HG02885 (cell line): ENCODE data around the gene KRTAP10-5.
"Not testable (repeated sequence)": the region's sequence is repeated elsewhere in the genome, so short reads cannot be mapped to it uniquely, and the experiment has no call there.

Experiments used
- ATAC-seq: cut with Tn5 transposase; IDR thresholded peaks from one replicate; pipeline ENCODE4 v1.9.1; 2021; ENCODE audit warnings: mild to moderate bottlenecking; ENCODE audit not compliant: unreplicated experiment, poor library complexity

KRTAP10-5 gene

GRCh38 chr21:44573630-44574456 lies 6.6 kb downstream of the KRTAP10-5 start, which contains the start of gene KRTAP10-4:
KRTAP10-4 (plus strand) TSS chr21:44573729; CDS start chr21:44573759, 30 bp downstream.
- ATAC-seq, result not testable (repeated sequence)

GRCh38 chr21:44572959-44573583 lies 7.3 kb downstream of the KRTAP10-5 start:
- no peak for ATAC-seq

GRCh38 chr21:44571844-44572782 lies 8.3 kb downstream of the KRTAP10-5 start:
- no peak for ATAC-seq

- ATAC-seq, result no peak
Observed at GRCh38 chr21:44571296-44571695, 9.1 kb downstream of the KRTAP10-5 start.

- ATAC-seq, result no peak
Observed at GRCh38 chr21:44569861-44570517, 10.4 kb downstream of the KRTAP10-5 start.

- no peak for ATAC-seq
Observed at GRCh38 chr21:44568667-44569556, 11.5 kb downstream of the KRTAP10-5 start.

- ATAC-seq, result no peak
Observed at GRCh38 chr21:44568261-44568660, 12.1 kb downstream of the KRTAP10-5 start.

GRCh38 chr21:44567481-44568171 lies 12.8 kb downstream of the KRTAP10-5 start:
- ATAC-seq, result no peak

GRCh38 chr21:44566403-44566802 lies 14.0 kb downstream of the KRTAP10-5 start:
- no peak for ATAC-seq

GRCh38 chr21:44564886-44565598 lies 15.4 kb downstream of the KRTAP10-5 start:
- no peak for ATAC-seq

GRCh38 chr21:44564099-44564498 lies 16.3 kb downstream of the KRTAP10-5 start:
- no peak for ATAC-seq

GRCh38 chr21:44558695-44559094 lies 21.7 kb downstream of the KRTAP10-5 start, which contains the start of gene KRTAP10-3:
KRTAP10-3 (minus strand) TSS chr21:44558795; CDS start chr21:44558715, 80 bp downstream.
- ATAC-seq, result no peak

GRCh38 chr21:44558329-44558675 lies 22.1 kb downstream of the KRTAP10-5 start:
- not testable (repeated sequence) for ATAC-seq

GRCh38 chr21:44557491-44558328 lies 22.7 kb downstream of the KRTAP10-5 start:
- no peak for ATAC-seq

- no peak for ATAC-seq
Observed at GRCh38 chr21:44556879-44557278, 23.5 kb downstream of the KRTAP10-5 start.

- ATAC-seq, result no peak
Observed at GRCh38 chr21:44555200-44555875, 25.1 kb downstream of the KRTAP10-5 start.
